ENCODE measurements around the gene PHC2.

The PHC2 gene

DNA sequence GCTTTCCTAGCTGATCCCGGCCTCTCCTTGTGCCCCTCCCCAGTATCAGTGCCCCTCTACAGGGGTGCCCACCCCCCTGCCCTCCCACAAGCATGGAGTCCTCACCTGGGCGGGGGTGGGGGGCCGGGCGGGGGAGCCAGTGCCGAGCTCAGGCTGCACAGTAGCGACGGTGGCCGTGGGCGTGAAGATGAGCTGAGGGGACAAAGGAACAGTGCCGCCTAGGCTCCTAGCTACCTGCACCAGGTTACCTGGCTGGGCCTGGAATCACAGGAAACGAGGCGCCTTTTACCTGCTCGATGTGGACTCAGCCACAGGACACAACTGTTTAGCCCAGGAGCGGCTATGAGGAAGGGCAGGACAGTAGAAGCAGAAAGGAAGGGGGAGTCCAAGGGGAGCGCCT lies 62.5 kb downstream of the PHC2 start:
- no peak for TF ChIP-seq ZBTB7A (IDR thresholded peaks at IDR 0.05; ENCODE audit: low read depth)
- no peak for TF ChIP-seq RAD21 (IDR thresholded peaks at IDR 0.05; ENCODE audit: low read depth)
- TF ChIP-seq NFIC (IDR thresholded peaks at IDR 0.05): no peak
- no peak for TF ChIP-seq CREB1 (IDR thresholded peaks at IDR 0.05; ENCODE audit: low read depth)
- no peak for TF ChIP-seq TCF12 (IDR thresholded peaks at IDR 0.05; ENCODE audit: low read depth)
- TF ChIP-seq MAX (IDR thresholded peaks at IDR 0.05): no peak
- TF ChIP-seq FOXM1 (IDR thresholded peaks at IDR 0.05; ENCODE audit: borderline replicate concordance, low read depth): no peak
- TF ChIP-seq USF1 (IDR thresholded peaks at IDR 0.05): no peak
- TF ChIP-seq EGR1 (IDR thresholded peaks at IDR 0.05): no peak
- no peak for TF ChIP-seq TEAD4 (IDR thresholded peaks at IDR 0.05)

GRCh38 chr1:33367485-33368405 lies 63.1 kb downstream of the PHC2 start:
- TF ChIP-seq RAD21 (IDR thresholded peaks at IDR 0.05; ENCODE audit: low read depth): peak; percentile 93
- no peak for TF ChIP-seq NFIC (IDR thresholded peaks at IDR 0.05)
- TF ChIP-seq MAX (IDR thresholded peaks at IDR 0.05): peak; percentile 50
- no peak for TF ChIP-seq CEBPB (IDR thresholded peaks at IDR 0.05)
- no peak for TF ChIP-seq CREB1 (IDR thresholded peaks at IDR 0.05; ENCODE audit: low read depth)
- TF ChIP-seq FOXM1 (IDR thresholded peaks at IDR 0.05; ENCODE audit: borderline replicate concordance, low read depth): no peak
- no peak for TF ChIP-seq YY1 (IDR thresholded peaks at IDR 0.05; ENCODE audit: low read depth)
- TF ChIP-seq, protein P1, sequence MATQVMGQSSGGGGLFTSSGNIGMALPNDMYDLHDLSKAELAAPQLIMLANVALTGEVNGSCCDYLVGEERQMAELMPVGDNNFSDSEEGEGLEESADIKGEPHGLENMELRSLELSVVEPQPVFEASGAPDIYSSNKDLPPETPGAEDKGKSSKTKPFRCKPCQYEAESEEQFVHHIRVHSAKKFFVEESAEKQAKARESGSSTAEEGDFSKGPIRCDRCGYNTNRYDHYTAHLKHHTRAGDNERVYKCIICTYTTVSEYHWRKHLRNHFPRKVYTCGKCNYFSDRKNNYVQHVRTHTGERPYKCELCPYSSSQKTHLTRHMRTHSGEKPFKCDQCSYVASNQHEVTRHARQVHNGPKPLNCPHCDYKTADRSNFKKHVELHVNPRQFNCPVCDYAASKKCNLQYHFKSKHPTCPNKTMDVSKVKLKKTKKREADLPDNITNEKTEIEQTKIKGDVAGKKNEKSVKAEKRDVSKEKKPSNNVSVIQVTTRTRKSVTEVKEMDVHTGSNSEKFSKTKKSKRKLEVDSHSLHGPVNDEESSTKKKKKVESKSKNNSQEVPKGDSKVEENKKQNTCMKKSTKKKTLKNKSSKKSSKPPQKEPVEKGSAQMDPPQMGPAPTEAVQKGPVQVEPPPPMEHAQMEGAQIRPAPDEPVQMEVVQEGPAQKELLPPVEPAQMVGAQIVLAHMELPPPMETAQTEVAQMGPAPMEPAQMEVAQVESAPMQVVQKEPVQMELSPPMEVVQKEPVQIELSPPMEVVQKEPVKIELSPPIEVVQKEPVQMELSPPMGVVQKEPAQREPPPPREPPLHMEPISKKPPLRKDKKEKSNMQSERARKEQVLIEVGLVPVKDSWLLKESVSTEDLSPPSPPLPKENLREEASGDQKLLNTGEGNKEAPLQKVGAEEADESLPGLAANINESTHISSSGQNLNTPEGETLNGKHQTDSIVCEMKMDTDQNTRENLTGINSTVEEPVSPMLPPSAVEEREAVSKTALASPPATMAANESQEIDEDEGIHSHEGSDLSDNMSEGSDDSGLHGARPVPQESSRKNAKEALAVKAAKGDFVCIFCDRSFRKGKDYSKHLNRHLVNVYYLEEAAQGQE (IDR thresholded peaks at IDR 0.05; ENCODE audit: low read depth): no peak

- TF ChIP-seq NFIC (IDR thresholded peaks at IDR 0.05) (no peak), MAX (IDR thresholded peaks at IDR 0.05) (no peak)
Observed at GRCh38 chr1:33366762-33367484, 64.0 kb downstream of the PHC2 start.

DNA sequence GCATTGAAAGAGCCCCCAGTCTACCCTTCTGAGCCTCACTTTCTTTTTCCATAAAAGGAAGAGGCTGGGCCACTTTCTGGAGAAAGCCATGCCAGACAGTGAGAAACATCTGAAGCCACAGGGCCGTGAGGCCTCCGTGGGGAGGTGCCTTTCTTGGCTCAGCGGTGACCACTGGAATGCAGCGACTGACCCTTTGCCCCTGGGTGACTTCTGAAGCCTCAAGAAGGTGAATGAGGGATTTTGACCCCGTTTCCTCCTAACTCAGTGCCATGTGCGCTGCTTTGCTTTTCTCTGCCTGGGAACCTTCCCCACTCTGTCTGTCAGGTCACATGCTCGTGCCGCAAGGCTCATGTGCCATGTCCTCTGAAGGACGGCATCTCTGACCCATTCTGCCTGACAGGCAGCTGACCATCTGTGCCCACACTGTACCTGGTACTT lies 65.3 kb downstream of the PHC2 start:
- TF ChIP-seq ZBTB7A (IDR thresholded peaks at IDR 0.05; ENCODE audit: low read depth) (no peak), YY1 (IDR thresholded peaks at IDR 0.05; ENCODE audit: low read depth) (no peak), TCF12 (IDR thresholded peaks at IDR 0.05; ENCODE audit: low read depth) (no peak), FOXM1 (IDR thresholded peaks at IDR 0.05; ENCODE audit: borderline replicate concordance, low read depth) (no peak)

DNA sequence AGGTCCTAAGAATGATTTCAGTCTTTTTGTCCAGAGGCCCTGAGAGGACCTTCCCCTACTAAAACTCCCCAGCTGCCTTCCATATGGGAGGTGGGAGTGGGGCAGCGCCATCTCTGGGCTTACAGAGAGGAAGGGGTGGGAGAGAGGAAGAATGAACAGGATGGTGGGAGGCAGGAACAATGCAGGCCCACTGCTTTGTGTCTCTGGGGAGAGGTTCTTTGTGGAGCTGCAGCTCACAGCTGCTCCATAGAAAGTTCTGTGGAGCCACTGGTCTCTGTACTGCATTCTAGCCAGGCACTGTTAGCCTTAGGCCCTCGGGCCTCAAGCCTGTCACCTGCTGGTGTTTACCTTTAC lies 66.4 kb downstream of the PHC2 start:
- TF ChIP-seq NFIC (IDR thresholded peaks at IDR 0.05) (no peak), CREB1 (IDR thresholded peaks at IDR 0.05; ENCODE audit: low read depth) (no peak), EP300 (IDR thresholded peaks at IDR 0.05; ENCODE audit: borderline replicate concordance) (no peak), FOXM1 (IDR thresholded peaks at IDR 0.05; ENCODE audit: borderline replicate concordance, low read depth) (no peak), TCF12 (IDR thresholded peaks at IDR 0.05; ENCODE audit: low read depth) (no peak), RAD21 (IDR thresholded peaks at IDR 0.05; ENCODE audit: low read depth) (no peak), TEAD4 (IDR thresholded peaks at IDR 0.05) (no peak), MAX (IDR thresholded peaks at IDR 0.05) (no peak), TAF1 (IDR thresholded peaks at IDR 0.05; ENCODE audit: low read depth) (no peak), USF1 (IDR thresholded peaks at IDR 0.05) (no peak), CEBPB (IDR thresholded peaks at IDR 0.05) (no peak), ZBTB7A (IDR thresholded peaks at IDR 0.05; ENCODE audit: low read depth) (no peak), EGR1 (IDR thresholded peaks at IDR 0.05) (no peak), YY1 (IDR thresholded peaks at IDR 0.05; ENCODE audit: low read depth) (no peak)
- TF ChIP-seq, protein P1 (IDR thresholded peaks at IDR 0.05; ENCODE audit: low read depth): no peak
